BJ (cell line): Measurements from ENCODE around the gene MPRIP. TPM values are rescaled to one million over a fixed set of nuclear protein-coding genes. Genes with fewer than 3 reads are reported as not detected.

ENCODE experiments used
- CTCF ChIA-PET: fragments of 350-600 bp; formaldehyde crosslinking; extraction: SDS; loops from one replicate; lab custom pipeline; 2021; ENCODE audit warnings: antibody characterized with exemption, inconsistent platforms; lab: Yijun Ruan, JAX
- POLR2A ChIA-PET: fragments of 300-600 bp; sonication (Branson Sonifier 250); formaldehyde crosslinking; extraction: SDS; loops from one replicate; lab custom pipeline; 2021; ENCODE audit warnings: antibody characterized with exemption; lab: Charles Lee
- DNase-seq: peaks from one replicate; pipeline ENCODE4 v3.0.0-alpha.2; 2011; ENCODE audit warnings: low read depth
- H3K27me3 ChIP-seq: 2 replicates; pipeline ENCODE4 v1.6.0; 2011; ENCODE audit warnings: low read length; ENCODE audit not compliant: control insufficient read depth, insufficient read depth
- H3K36me3 ChIP-seq: 2 replicates; pipeline ENCODE4 v1.5.1; 2011; ENCODE audit warnings: low read length; ENCODE audit not compliant: control insufficient read depth, insufficient read depth
- H3K4me3 ChIP-seq: 2 replicates; pipeline ENCODE4 v1.5.1; 2011; ENCODE audit warnings: low read depth, mild to moderate bottlenecking, control low read depth, low read length
- CTCF ChIP-seq: IDR thresholded peaks from 2 replicates; pipeline ENCODE4 v1.5.1; 2011; ENCODE audit warnings: low read depth, mild to moderate bottlenecking, control low read depth, inconsistent platforms, low read length, moderate library complexity; ENCODE audit not compliant: insufficient read depth
- polyA plus RNA-seq: library from polyadenylated mRNA; depleted of rRNA; stranded (reverse); fragments of >200 nt; gene quantifications from 2 replicates; pipeline ENCODE4 v1.2.3, GENCODE V29; 2011; rRNA removed
- small RNA-seq: library from RNA; depleted of rRNA; stranded (forward); fragments of <200 nt; gene quantifications from one replicate; pipeline ENCODE3, GENCODE V24; 2012; ENCODE audit warnings: low replicate concordance, low read depth; ENCODE audit not compliant: insufficient read length

MPRIP gene
- polyA plus RNA-seq, 1 experiment, result 149 TPM

GRCh38 chr17:17241656-17242055 is 199.4 kb downstream of the MPRIP start:
- ChIA-PET CTCF (no interaction called here), POLR2A (no interaction called here)
- TF ChIP-seq CTCF, result no peak
- no peak for DNase-seq
- H3K4me3 ChIP-seq, result no peak overlapping the region
- no peaks in the 10 kb centered on the region for H3K36me3 ChIP-seq
- H3K27me3 ChIP-seq, result no peaks in the 10 kb centered on the region

GRCh38 chr17:17242246-17242645 is 200.0 kb downstream of the MPRIP start:
- DNase-seq, result no peak
- Histone ChIP-seq H3K4me3 (no peak overlapping the region), H3K27me3 (no peaks in the 10 kb centered on the region), H3K36me3 (no peaks in the 10 kb centered on the region; the same call in 1 of the 2 replicates)
- no peak for TF ChIP-seq CTCF
- CTCF ChIA-PET, result no interaction called here
- POLR2A ChIA-PET, result no interaction called here

Small RNAs within 50 kb of the gene (small RNA-seq; reads per million reads assigned to genes)
- gene RNU6-767P, result not detected

Other genes with a start within 250 kb of the MPRIP start
- gene TNFRSF13B, start 70.3 kb upstream of the MPRIP start, polyA plus RNA-seq, result not detected in 2 replicates
- gene PLD6, start 163.9 kb downstream of the MPRIP start, polyA plus RNA-seq, result 1.5 TPM in 2 replicates
- 12.4 and 15.4 TPM in 2 replicates for gene FLCN, start 194.7 kb downstream of the MPRIP start, polyA plus RNA-seq
- 73.3 and 97.2 TPM in 2 replicates for gene COPS3, start 238.8 kb downstream of the MPRIP start, polyA plus RNA-seq